Measurements from ENCODE around the gene ZNF154. TPM values are rescaled to one million over a fixed set of nuclear protein-coding genes. Genes with fewer than 3 reads are reported as not detected.

Gene ZNF154
- total RNA-seq, 1 experiment from 2014 or later: 20.0 TPM

GRCh38 chr19:57651654-57651996 is 57.4 kb downstream of the ZNF154 start (continued):
- TF ChIP-seq, protein P1, sequence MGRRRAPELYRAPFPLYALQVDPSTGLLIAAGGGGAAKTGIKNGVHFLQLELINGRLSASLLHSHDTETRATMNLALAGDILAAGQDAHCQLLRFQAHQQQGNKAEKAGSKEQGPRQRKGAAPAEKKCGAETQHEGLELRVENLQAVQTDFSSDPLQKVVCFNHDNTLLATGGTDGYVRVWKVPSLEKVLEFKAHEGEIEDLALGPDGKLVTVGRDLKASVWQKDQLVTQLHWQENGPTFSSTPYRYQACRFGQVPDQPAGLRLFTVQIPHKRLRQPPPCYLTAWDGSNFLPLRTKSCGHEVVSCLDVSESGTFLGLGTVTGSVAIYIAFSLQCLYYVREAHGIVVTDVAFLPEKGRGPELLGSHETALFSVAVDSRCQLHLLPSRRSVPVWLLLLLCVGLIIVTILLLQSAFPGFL (CRISPR knock-in tag; IDR thresholded peaks at IDR 0.05; ENCODE audit: borderline replicate concordance): no peak
- TF ChIP-seq OVOL2 (CRISPR knock-in tag; IDR thresholded peaks at IDR 0.05; ENCODE audit: borderline replicate concordance): no peak
- TF ChIP-seq MAX (CRISPR knock-in tag; IDR thresholded peaks at IDR 0.05): no peak
- no peak for TF ChIP-seq NFE2L1 (CRISPR knock-in tag; IDR thresholded peaks at IDR 0.05)
- TF ChIP-seq FOXK1 (CRISPR knock-in tag; IDR thresholded peaks at IDR 0.05): no peak
- no peak for TF ChIP-seq ZNF317 (CRISPR knock-in tag; IDR thresholded peaks at IDR 0.05; ENCODE audit: borderline replicate concordance, low read depth)
- no peak for TF ChIP-seq ATF2 (CRISPR knock-in tag; IDR thresholded peaks at IDR 0.05; ENCODE audit: borderline replicate concordance, low read depth)
- TF ChIP-seq ZNF671 (CRISPR knock-in tag; IDR thresholded peaks at IDR 0.05): no peak
- TF ChIP-seq, protein P2, sequence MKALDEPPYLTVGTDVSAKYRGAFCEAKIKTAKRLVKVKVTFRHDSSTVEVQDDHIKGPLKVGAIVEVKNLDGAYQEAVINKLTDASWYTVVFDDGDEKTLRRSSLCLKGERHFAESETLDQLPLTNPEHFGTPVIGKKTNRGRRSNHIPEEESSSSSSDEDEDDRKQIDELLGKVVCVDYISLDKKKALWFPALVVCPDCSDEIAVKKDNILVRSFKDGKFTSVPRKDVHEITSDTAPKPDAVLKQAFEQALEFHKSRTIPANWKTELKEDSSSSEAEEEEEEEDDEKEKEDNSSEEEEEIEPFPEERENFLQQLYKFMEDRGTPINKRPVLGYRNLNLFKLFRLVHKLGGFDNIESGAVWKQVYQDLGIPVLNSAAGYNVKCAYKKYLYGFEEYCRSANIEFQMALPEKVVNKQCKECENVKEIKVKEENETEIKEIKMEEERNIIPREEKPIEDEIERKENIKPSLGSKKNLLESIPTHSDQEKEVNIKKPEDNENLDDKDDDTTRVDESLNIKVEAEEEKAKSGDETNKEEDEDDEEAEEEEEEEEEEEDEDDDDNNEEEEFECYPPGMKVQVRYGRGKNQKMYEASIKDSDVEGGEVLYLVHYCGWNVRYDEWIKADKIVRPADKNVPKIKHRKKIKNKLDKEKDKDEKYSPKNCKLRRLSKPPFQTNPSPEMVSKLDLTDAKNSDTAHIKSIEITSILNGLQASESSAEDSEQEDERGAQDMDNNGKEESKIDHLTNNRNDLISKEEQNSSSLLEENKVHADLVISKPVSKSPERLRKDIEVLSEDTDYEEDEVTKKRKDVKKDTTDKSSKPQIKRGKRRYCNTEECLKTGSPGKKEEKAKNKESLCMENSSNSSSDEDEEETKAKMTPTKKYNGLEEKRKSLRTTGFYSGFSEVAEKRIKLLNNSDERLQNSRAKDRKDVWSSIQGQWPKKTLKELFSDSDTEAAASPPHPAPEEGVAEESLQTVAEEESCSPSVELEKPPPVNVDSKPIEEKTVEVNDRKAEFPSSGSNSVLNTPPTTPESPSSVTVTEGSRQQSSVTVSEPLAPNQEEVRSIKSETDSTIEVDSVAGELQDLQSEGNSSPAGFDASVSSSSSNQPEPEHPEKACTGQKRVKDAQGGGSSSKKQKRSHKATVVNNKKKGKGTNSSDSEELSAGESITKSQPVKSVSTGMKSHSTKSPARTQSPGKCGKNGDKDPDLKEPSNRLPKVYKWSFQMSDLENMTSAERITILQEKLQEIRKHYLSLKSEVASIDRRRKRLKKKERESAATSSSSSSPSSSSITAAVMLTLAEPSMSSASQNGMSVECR (CRISPR knock-in tag; IDR thresholded peaks at IDR 0.05; ENCODE audit: borderline replicate concordance): no peak
- TF ChIP-seq IRF2 (CRISPR knock-in tag; IDR thresholded peaks at IDR 0.05; ENCODE audit: borderline replicate concordance, low read depth): no peak

DNA sequence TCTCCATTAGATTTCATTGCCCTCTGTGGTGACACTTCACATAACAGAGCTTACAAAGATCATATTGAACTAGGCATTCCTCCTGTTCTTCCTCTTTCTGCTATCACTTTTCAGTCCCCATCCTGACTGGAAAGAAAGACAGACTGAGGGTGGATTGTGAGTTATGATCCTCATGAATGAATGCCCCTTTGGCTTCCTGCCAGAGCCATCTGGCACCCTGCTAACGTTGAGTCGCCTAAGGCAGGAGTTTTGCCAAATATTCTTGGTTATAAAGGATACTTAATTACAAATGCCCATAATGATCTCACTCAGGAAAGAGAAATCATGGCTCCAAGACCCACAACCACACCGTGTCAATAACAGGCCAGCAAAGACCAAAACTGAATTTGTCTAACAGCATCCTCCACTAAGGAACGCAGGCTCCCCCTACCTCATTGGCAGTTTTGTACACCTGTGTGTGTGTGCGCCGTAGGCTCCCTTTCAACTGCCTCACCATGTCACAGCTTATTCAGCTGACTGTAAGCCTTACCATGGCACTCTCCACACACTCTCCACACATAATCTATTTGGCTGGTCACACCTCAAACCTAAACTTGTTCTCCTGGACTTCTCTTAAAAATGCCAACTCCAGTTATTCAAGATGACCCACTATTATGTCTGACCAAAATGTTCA is 60.5 kb downstream of the ZNF154 start:
- ChIA-PET CTCF (no interaction called here), POLR2A (no interaction called here)
- ATAC-seq: no peak
- TF ChIP-seq, protein P3, sequence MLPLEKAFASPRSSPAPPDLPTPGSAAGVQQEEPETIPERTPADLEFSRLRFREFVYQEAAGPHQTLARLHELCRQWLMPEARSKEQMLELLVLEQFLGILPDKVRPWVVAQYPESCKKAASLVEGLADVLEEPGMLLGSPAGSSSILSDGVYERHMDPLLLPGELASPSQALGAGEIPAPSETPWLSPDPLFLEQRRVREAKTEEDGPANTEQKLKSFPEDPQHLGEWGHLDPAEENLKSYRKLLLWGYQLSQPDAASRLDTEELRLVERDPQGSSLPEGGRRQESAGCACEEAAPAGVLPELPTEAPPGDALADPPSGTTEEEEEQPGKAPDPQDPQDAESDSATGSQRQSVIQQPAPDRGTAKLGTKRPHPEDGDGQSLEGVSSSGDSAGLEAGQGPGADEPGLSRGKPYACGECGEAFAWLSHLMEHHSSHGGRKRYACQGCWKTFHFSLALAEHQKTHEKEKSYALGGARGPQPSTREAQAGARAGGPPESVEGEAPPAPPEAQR (CRISPR knock-in tag; IDR thresholded peaks at IDR 0.05): no peak
- TF ChIP-seq NFATC4 (CRISPR knock-in tag; IDR thresholded peaks at IDR 0.05) (no peak), CTCF (IDR thresholded peaks at IDR 0.05) (no peak), TEAD1 (CRISPR knock-in tag; IDR thresholded peaks at IDR 0.05) (no peak), NR3C1 (CRISPR knock-in tag; conservative IDR thresholded peaks at IDR 0.05; ENCODE audit: low read depth) (no peak), ATF1 (CRISPR knock-in tag; IDR thresholded peaks at IDR 0.05) (no peak), NFYB (CRISPR knock-in tag; conservative IDR thresholded peaks at IDR 0.05; ENCODE audit: low read depth) (no peak), ZNF219 (CRISPR knock-in tag; IDR thresholded peaks at IDR 0.05; ENCODE audit: borderline replicate concordance) (no peak), NFE2L1 (CRISPR knock-in tag; IDR thresholded peaks at IDR 0.05) (no peak)
- TF ChIP-seq, protein P4, sequence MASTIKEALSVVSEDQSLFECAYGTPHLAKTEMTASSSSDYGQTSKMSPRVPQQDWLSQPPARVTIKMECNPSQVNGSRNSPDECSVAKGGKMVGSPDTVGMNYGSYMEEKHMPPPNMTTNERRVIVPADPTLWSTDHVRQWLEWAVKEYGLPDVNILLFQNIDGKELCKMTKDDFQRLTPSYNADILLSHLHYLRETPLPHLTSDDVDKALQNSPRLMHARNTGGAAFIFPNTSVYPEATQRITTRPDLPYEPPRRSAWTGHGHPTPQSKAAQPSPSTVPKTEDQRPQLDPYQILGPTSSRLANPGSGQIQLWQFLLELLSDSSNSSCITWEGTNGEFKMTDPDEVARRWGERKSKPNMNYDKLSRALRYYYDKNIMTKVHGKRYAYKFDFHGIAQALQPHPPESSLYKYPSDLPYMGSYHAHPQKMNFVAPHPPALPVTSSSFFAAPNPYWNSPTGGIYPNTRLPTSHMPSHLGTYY (CRISPR knock-in tag; IDR thresholded peaks at IDR 0.05): no peak
- TF ChIP-seq, protein P5, sequence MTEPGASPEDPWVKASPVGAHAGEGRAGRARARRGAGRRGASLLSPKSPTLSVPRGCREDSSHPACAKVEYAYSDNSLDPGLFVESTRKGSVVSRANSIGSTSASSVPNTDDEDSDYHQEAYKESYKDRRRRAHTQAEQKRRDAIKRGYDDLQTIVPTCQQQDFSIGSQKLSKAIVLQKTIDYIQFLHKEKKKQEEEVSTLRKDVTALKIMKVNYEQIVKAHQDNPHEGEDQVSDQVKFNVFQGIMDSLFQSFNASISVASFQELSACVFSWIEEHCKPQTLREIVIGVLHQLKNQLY (CRISPR knock-in tag; IDR thresholded peaks at IDR 0.05): no peak
- TF ChIP-seq, protein P6, sequence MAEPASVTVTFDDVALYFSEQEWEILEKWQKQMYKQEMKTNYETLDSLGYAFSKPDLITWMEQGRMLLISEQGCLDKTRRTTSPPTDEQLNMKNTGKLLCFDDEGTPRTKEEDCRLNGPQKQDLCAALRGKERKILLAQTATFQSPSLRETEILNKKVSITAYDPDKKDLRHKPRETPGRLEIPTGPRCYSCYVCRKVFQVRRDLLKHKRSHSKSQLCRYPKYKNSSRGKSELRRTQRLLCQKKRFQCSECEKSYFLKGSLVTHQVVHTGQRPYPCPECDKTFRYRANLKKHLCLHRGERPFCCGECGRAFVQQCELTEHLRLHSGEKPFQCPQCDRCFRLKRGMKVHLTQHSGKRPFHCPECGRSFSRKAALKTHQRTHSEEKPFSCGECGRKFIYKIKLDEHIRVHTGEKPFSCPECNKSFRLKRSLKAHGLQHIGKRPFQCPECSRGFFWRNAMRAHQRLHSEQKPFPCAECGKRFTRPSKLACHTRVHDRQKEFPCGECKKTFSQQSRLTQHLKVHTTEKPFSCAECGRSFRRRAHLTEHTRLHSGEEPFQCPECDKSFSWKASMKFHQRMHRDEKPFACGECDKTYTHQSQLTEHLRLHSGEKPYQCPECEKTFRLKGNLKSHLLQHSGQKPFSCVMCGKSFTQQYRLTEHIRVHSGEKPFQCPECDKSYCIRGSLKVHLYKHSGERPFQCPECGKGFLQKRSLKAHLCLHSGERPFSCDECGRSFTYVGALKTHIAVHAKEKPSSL (CRISPR knock-in tag; conservative IDR thresholded peaks at IDR 0.05): no peak

More for the DNA sequence above, 60.5 kb downstream of the ZNF154 start:
- H3K4me1 Mint-ChIP-seq: peaks cover 14% of the 10 kb centered on the region
- no peak overlapping the region for H3K4me3 Mint-ChIP-seq
- no peak for DNase-seq (ENCODE audit: low spot score)
- peaks cover 10% of the 10 kb centered on the region; the same call in 1 of the 2 replicates for H3K9me3 Mint-ChIP-seq
- no peak overlapping the region for H3K27ac Mint-ChIP-seq
- peaks cover 9% of the 10 kb centered on the region for H3K27me3 Mint-ChIP-seq (ENCODE audit: low read depth)
- no peaks in the 10 kb centered on the region for H3K36me3 Mint-ChIP-seq
